BE2C (cell line): ENCODE results near the gene RASL10B.
A peak's percentile ranks its signal among the peaks of the same experiment; 100 is the strongest.

Source experiments
- DNase-seq: peaks from one replicate; pipeline ENCODE4 v3.0.0-alpha.2; 2020
- H3K27me3 ChIP-seq: fragments of 250-450 bp; sonication (Bioruptor Pico); 2 replicates; pipeline ENCODE4 v1.5.1; 2020; ENCODE audit warnings: mild to moderate bottlenecking
- H3K36me3 ChIP-seq: fragments of 250-450 bp; sonication (Bioruptor Pico); 2 replicates; pipeline ENCODE4 v1.5.1; 2020; ENCODE audit warnings: mild to moderate bottlenecking
- H3K4me1 ChIP-seq: fragments of 250-450 bp; sonication (Bioruptor Pico); 2 replicates; pipeline ENCODE4 v1.5.1; 2020
- H3K4me3 ChIP-seq: 2 replicates; pipeline ENCODE4 v1.5.1; 2011; ENCODE audit warnings: low read depth, low read length
- H3K9me3 ChIP-seq: fragments of 250-450 bp; sonication (Bioruptor Pico); 2 replicates; pipeline ENCODE4 v1.5.1; 2020
- CTCF ChIP-seq: IDR thresholded peaks from 2 replicates; pipeline ENCODE4 v1.5.1; 2012; ENCODE audit warnings: mild to moderate bottlenecking, low read depth, low read length

The RASL10B gene

GRCh38 chr17:35786941-35787432 is 55.5 kb downstream of the RASL10B start:
- no peaks in the 10 kb centered on the region for H3K36me3 ChIP-seq
- no peak overlapping the region for H3K4me3 ChIP-seq
- no peaks in the 10 kb centered on the region for H3K27me3 ChIP-seq
- peaks cover 37% of the 10 kb centered on the region for H3K4me1 ChIP-seq
- H3K9me3 ChIP-seq, result no peaks in the 10 kb centered on the region
- DNase-seq, result peak; percentile 82
- TF ChIP-seq CTCF, result no peak

GRCh38 chr17:35788477-35789368 is 57.3 kb downstream of the RASL10B start:
- H3K36me3 ChIP-seq, result no peaks in the 10 kb centered on the region
- H3K4me3 ChIP-seq, result no peak overlapping the region
- no peak for TF ChIP-seq CTCF
- no peaks in the 10 kb centered on the region for H3K27me3 ChIP-seq
- H3K9me3 ChIP-seq, result no peaks in the 10 kb centered on the region
- H3K4me1 ChIP-seq, result peaks cover 37% of the 10 kb centered on the region
- peak; percentile 53 for DNase-seq

GRCh38 chr17:35790841-35791240 is 59.4 kb downstream of the RASL10B start:
- no peaks in the 10 kb centered on the region for H3K9me3 ChIP-seq
- TF ChIP-seq CTCF, result no peak
- H3K4me1 ChIP-seq, result peaks cover 30% of the 10 kb centered on the region
- H3K36me3 ChIP-seq, result no peaks in the 10 kb centered on the region
- DNase-seq, result no peak
- H3K27me3 ChIP-seq, result no peaks in the 10 kb centered on the region
- no peak overlapping the region for H3K4me3 ChIP-seq

- no peak for DNase-seq
- no peaks in the 10 kb centered on the region for H3K27me3 ChIP-seq
- H3K4me3 ChIP-seq, result no peak overlapping the region
- no peaks in the 10 kb centered on the region for H3K36me3 ChIP-seq
- TF ChIP-seq CTCF, result no peak
- H3K4me1 ChIP-seq, result peaks cover 22% of the 10 kb centered on the region
- H3K9me3 ChIP-seq, result no peaks in the 10 kb centered on the region
Observed at GRCh38 chr17:35791681-35792350, 60.4 kb downstream of the RASL10B start.
